ENCODE measurements around the gene C6orf15. TPM values are rescaled to one million over a fixed set of nuclear protein-coding genes. Genes with fewer than 3 reads are reported as not detected.

The C6orf15 gene
- polyA plus RNA-seq, 2 of the 4 experiments (the other 2 are of a cell fraction), result not detected

DNA sequence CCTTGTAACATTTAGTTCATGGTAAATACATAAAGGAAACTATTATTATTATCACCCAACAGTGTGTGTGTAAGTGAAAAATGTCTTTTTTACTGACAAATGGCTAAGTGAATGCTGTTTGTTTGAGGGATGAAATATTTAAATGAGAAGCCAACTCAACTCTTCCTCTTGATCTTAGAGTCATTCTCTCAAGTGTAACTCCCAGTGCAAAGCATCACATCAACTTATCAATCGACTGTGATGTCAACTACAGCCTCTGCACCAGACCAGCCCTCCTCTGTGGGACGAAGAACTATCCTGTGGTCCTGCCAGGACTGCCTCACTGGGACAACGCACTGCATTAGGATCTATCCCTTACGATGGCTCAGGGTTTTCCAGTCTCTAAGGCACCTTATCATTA is 5.3 kb downstream of the C6orf15 start:
- TF ChIP-seq EP300 (IDR thresholded peaks at IDR 0.05) (no peak), MYC (IDR thresholded peaks at IDR 0.05; ENCODE audit: borderline replicate concordance, low read length) (no peak), EHF (CRISPR knock-in tag; IDR thresholded peaks at IDR 0.05) (no peak), KDM1A (IDR thresholded peaks at IDR 0.05; ENCODE audit: low read depth) (no peak), GATA3 (IDR thresholded peaks at IDR 0.05; ENCODE audit: borderline replicate concordance) (no peak), RFX5 (IDR thresholded peaks at IDR 0.05) (no peak)
- TF ChIP-seq, protein P1, sequence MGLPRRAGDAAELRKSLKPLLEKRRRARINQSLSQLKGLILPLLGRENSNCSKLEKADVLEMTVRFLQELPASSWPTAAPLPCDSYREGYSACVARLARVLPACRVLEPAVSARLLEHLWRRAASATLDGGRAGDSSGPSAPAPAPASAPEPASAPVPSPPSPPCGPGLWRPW (IDR thresholded peaks at IDR 0.05), result no peak
- no peak for FAIRE-seq
- CTCF ChIA-PET, result no interaction called here

GRCh38 chr6:31103136-31103535 is 9.2 kb downstream of the C6orf15 start:
- FAIRE-seq (no peak), DNase-seq (ENCODE audit: low read depth in 1 of 2, low spot score in 1 of 2) (no peak), ATAC-seq (no peak)
- H3K9me3 ChIP-seq, result no peaks in the 10 kb centered on the region
- no peak overlapping the region for H3K4me3 ChIP-seq
- ChIA-PET CTCF (interaction anchor here (1.1 to 5.2 kb wide), 7 partner anchors 10 to 189 kb away, joined by 3 to 23 read pairs (median 5); partner anchors contain the start of gene VARS2), POLR2A (no interaction called here)
- H3K27ac ChIP-seq, result no peak overlapping the region
- 80% methylated on average over 2 of the region's 2 CpGs for WGBS (ENCODE audit: missing lambda C conversion rate)
- H3K4me1 ChIP-seq, result no peaks in the 10 kb centered on the region
- TF ChIP-seq POLR2AphosphoS2 (conservative IDR thresholded peaks at IDR 0.05; ENCODE audit: low read length) (no peak), ZFP36 (IDR thresholded peaks at IDR 0.05; ENCODE audit: borderline replicate concordance, partially characterized antibody) (no peak), MYC (IDR thresholded peaks at IDR 0.05; ENCODE audit: borderline replicate concordance, low read length) (no peak), RARB (CRISPR knock-in tag; IDR thresholded peaks at IDR 0.05) (no peak), EHMT2 (IDR thresholded peaks at IDR 0.05; ENCODE audit: low read depth) (no peak), SREBF2 (IDR thresholded peaks at IDR 0.05) (no peak), MAX (IDR thresholded peaks at IDR 0.05) (no peak), CEBPB (IDR thresholded peaks at IDR 0.05) (no peak), CBX2 (IDR thresholded peaks at IDR 0.05; ENCODE audit: borderline replicate concordance, low read depth) (no peak), RNF2 (IDR thresholded peaks at IDR 0.05; ENCODE audit: borderline replicate concordance, low read depth) (no peak), HDAC2 (IDR thresholded peaks at IDR 0.05) (no peak), CBX8 (IDR thresholded peaks at IDR 0.05) (no peak), HOXB13 (CRISPR knock-in tag; IDR thresholded peaks at IDR 0.05; ENCODE audit: low read depth) (no peak)
- TF ChIP-seq, protein P2, sequence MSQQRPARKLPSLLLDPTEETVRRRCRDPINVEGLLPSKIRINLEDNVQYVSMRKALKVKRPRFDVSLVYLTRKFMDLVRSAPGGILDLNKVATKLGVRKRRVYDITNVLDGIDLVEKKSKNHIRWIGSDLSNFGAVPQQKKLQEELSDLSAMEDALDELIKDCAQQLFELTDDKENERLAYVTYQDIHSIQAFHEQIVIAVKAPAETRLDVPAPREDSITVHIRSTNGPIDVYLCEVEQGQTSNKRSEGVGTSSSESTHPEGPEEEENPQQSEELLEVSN (IDR thresholded peaks at IDR 0.05; ENCODE audit: borderline replicate concordance, low read depth), result no peak
- TF ChIP-seq, protein P3, sequence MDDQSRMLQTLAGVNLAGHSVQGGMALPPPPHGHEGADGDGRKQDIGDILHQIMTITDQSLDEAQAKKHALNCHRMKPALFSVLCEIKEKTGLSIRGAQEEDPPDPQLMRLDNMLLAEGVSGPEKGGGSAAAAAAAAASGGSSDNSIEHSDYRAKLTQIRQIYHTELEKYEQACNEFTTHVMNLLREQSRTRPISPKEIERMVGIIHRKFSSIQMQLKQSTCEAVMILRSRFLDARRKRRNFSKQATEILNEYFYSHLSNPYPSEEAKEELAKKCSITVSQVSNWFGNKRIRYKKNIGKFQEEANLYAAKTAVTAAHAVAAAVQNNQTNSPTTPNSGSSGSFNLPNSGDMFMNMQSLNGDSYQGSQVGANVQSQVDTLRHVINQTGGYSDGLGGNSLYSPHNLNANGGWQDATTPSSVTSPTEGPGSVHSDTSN (IDR thresholded peaks at IDR 0.05), result no peak
- H3K4me2 ChIP-seq, result no peak overlapping the region

More for the DNA sequence above, 5.3 kb downstream of the C6orf15 start:
- no peak for DNase-seq (ENCODE audit: low read depth in 1 of 2, low spot score in 1 of 2)
- 70% methylated on average over 4 of the region's 4 CpGs for WGBS (ENCODE audit: missing lambda C conversion rate)
- no peaks in the 10 kb centered on the region for H3K9me3 ChIP-seq
- no peak overlapping the region for H3K4me3 ChIP-seq
- no peak overlapping the region for H3K27ac ChIP-seq
- no peak overlapping the region for H3K4me2 ChIP-seq
- H3K4me1 ChIP-seq, result no peaks in the 10 kb centered on the region
- POLR2A ChIA-PET, result no interaction called here
- ATAC-seq, result no peak

DNA sequence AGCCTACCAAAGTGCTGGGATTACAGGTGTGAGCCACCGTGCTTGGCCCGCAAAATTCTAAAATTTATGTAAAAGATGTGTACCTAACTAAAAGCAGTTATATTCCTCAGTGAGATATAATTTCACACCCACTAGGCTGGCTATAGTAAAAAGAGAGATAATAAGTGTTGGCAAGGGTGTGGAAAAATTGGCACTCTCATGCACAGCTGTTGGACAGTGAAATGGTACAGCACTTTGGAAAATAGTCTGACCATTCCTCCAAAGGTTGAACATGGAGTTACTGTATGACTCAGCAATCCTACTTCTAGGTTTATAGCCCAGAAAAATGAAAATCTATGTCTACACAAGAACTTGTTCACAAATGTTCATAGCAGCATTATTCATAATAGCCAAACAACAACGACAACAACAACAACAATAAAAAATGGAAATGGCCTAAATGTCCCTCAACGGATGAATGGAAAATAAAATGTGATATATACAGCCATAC is 13.9 kb downstream of the C6orf15 start:
- no peak for ATAC-seq

More for the DNA sequence above, 13.9 kb downstream of the C6orf15 start:
- TF ChIP-seq EHF (CRISPR knock-in tag; IDR thresholded peaks at IDR 0.05) (no peak), MAFK (IDR thresholded peaks at IDR 0.05; ENCODE audit: partially characterized antibody) (peak; percentile 71), NFE2L2 (conservative IDR thresholded peaks at IDR 0.05; ENCODE audit: low read length) (0 out of 2 replicates have a peak, but pooled peaks have one; percentile 22), CBX2 (IDR thresholded peaks at IDR 0.05; ENCODE audit: borderline replicate concordance, low read depth) (no peak)
- WGBS (ENCODE audit: missing lambda C conversion rate), result 92% methylated on average over 4 of the region's 4 CpGs
- no peak overlapping the region for H3K4me3 ChIP-seq
- H3K27ac ChIP-seq, result no peak overlapping the region
- H3K4me2 ChIP-seq, result no peak overlapping the region
- H3K9me3 ChIP-seq, result no peaks in the 10 kb centered on the region
- peaks cover 8% of the 10 kb centered on the region; the same call in 2 of the 3 replicates for H3K4me1 ChIP-seq
- CTCF ChIA-PET, result no interaction called here
- POLR2A ChIA-PET, result no interaction called here
- FAIRE-seq, result no peak
- no peak for DNase-seq (ENCODE audit: low read depth in 1 of 2, low spot score in 1 of 2)
